Naive thymus-derived CD8-positive, alpha-beta T cell (primary cell): ENCODE results near the gene C1orf87. TPM values are rescaled to one million over a fixed set of nuclear protein-coding genes. Genes with fewer than 3 reads are reported as not detected.

Source experiments
- ATAC-seq, 2 donors: fragments of 150-1000 bp; cut with Tn5 transposase in 1 of 2; sonication (Bioruptor Pico), chemical (Tn5 transposase) in 1 of 2; 1 replicate in 1 of 2; 2 replicates in 1 of 2; pipeline ENCODE4 v1.10.0; 2021; ENCODE audit warnings: mild to moderate bottlenecking in 2 of 2, moderate library complexity in 2 of 2
- POLR2A ChIA-PET: fragments of 350-600 bp; sonication (Branson Sonifier 250); formaldehyde crosslinking; loops from one replicate; lab custom pipeline; 2021; ENCODE audit warnings: antibody characterized with exemption; lab: Charles Lee
- DNase-seq, 10 donors: peaks; one replicate each; pipeline versions ENCODE4 v3.0.0 to v3.0.0-alpha.2; 2020 to 2022
- H3K27ac Mint-ChIP-seq, 10 donors: one replicate each; pipeline ENCODE4 v1.8.0; 2020 to 2022; ENCODE audit warnings: mild to moderate bottlenecking in 10 of 10, mixed read lengths in 10 of 10, moderate library complexity in 4 of 10, inconsistent platforms in 1 of 10
- H3K27me3 Mint-ChIP-seq, 5 donors: one replicate each; pipeline ENCODE4 v1.8.0; 2021 to 2022; ENCODE audit warnings: mixed read lengths in 5 of 5
- H3K36me3 Mint-ChIP-seq, 3 donors: one replicate each; pipeline ENCODE4 v1.8.0; 2020 to 2022; ENCODE audit warnings: mixed read lengths in 3 of 3, mild to moderate bottlenecking in 2 of 3, inconsistent platforms in 1 of 3
- H3K4me1 Mint-ChIP-seq, 4 donors: one replicate each; pipeline ENCODE4 v1.8.0; 2021 to 2022; ENCODE audit warnings: mixed read lengths in 4 of 4
- H3K4me3 Mint-ChIP-seq, 10 donors: one replicate each; pipeline ENCODE4 v1.8.0; 2020 to 2022; ENCODE audit warnings: mild to moderate bottlenecking in 10 of 10, mixed read lengths in 10 of 10, moderate library complexity in 6 of 10, inconsistent platforms in 1 of 10
- H3K9me3 Mint-ChIP-seq, 9 donors: one replicate each; pipeline ENCODE4 v1.8.0; 2020 to 2022; ENCODE audit warnings: mixed read lengths in 9 of 9, mild to moderate bottlenecking in 3 of 9, inconsistent platforms in 1 of 9, moderate library complexity in 1 of 9
- polyA plus RNA-seq, 3 donors: library from polyadenylated mRNA; unstranded; fragments of 300-500 nt; fragmentation: Illumina TruSeq; gene quantifications; one replicate each; pipeline ENCODE4 v1.2.3, GENCODE V29; 2021
- total RNA-seq, 8 experiments: library from RNA in 2 of 8; stranded (reverse) in 2 of 8; gene quantifications; one replicate each; pipeline ENCODE4 v1.2.3 and lab custom pipeline; 2021 to 2026

C1orf87 gene
- total and polyA plus RNA-seq, 5 experiments from 2014 or later = not detected

- H3K27me3 Mint-ChIP-seq = peaks cover 2 to 19% (median 5%) of the 10 kb centered on the region in 5 donors
- POLR2A ChIA-PET = no interaction called here
- H3K36me3 Mint-ChIP-seq = peaks cover 0 to 25% (median 0%) of the 10 kb centered on the region in 3 donors
- no peak for ATAC-seq
- peaks cover 0 to 30% (median 12%) of the 10 kb centered on the region in 9 donors for H3K9me3 Mint-ChIP-seq
- no peak overlapping the region for H3K4me3 Mint-ChIP-seq
- DNase-seq = no peak
- no peaks in the 10 kb centered on the region for H3K4me1 Mint-ChIP-seq
- H3K27ac Mint-ChIP-seq = no peak overlapping the region
Measured at GRCh38 chr1:60052601-60053000, 21.0 kb downstream of the C1orf87 start.

- no peak for DNase-seq
- ATAC-seq = no peak
- Mint-ChIP-seq H3K4me3 (no peak overlapping the region), H3K27me3 (peaks cover 2 to 19% (median 5%) of the 10 kb centered on the region in 5 donors), H3K9me3 (peaks cover 0 to 30% (median 12%) of the 10 kb centered on the region in 9 donors), H3K4me1 (no peaks in the 10 kb centered on the region), H3K36me3 (peaks cover 0 to 25% (median 0%) of the 10 kb centered on the region in 3 donors), H3K27ac (no peak overlapping the region)
- POLR2A ChIA-PET = no interaction called here
Measured at GRCh38 chr1:60051191-60051590, 22.4 kb downstream of the C1orf87 start.

- POLR2A ChIA-PET = no interaction called here
- Mint-ChIP-seq H3K4me1 (no peaks in the 10 kb centered on the region), H3K36me3 (peaks cover 0 to 25% (median 0%) of the 10 kb centered on the region in 3 donors), H3K27ac (no peak overlapping the region), H3K4me3 (no peak overlapping the region), H3K9me3 (peaks cover 0 to 30% (median 12%) of the 10 kb centered on the region in 9 donors), H3K27me3 (peaks cover 0 to 19% (median 5%) of the 10 kb centered on the region in 5 donors)
- ATAC-seq = no peak
- no peak for DNase-seq
Measured at GRCh38 chr1:60049188-60049587, 24.4 kb downstream of the C1orf87 start.

GRCh38 chr1:60044881-60045280, 28.7 kb downstream of the C1orf87 start:
- no peak overlapping the region for H3K4me3 Mint-ChIP-seq
- H3K36me3 Mint-ChIP-seq = peaks cover 0 to 6% (median 0%) of the 10 kb centered on the region in 3 donors
- no peak for DNase-seq
- no peak for ATAC-seq
- H3K9me3 Mint-ChIP-seq = peaks cover 0 to 10% (median 4%) of the 10 kb centered on the region in 9 donors
- no peak overlapping the region for H3K27ac Mint-ChIP-seq
- peaks cover 0 to 3% (median 2%) of the 10 kb centered on the region in 5 donors for H3K27me3 Mint-ChIP-seq
- POLR2A ChIA-PET = no interaction called here
- no peaks in the 10 kb centered on the region for H3K4me1 Mint-ChIP-seq

- H3K4me1 Mint-ChIP-seq = no peaks in the 10 kb centered on the region
- H3K4me3 Mint-ChIP-seq = no peak overlapping the region
- H3K36me3 Mint-ChIP-seq = no peaks in the 10 kb centered on the region
- DNase-seq (no peak), ATAC-seq (no peak)
- no peaks in the 10 kb centered on the region for H3K9me3 Mint-ChIP-seq
- H3K27me3 Mint-ChIP-seq = peaks cover 0 to 3% (median 0%) of the 10 kb centered on the region in 5 donors
- POLR2A ChIA-PET = no interaction called here
- H3K27ac Mint-ChIP-seq = no peak overlapping the region
Measured at GRCh38 chr1:60041783-60042182, 31.8 kb downstream of the C1orf87 start.

GRCh38 chr1:60037669-60038068, 35.9 kb downstream of the C1orf87 start:
- Mint-ChIP-seq H3K4me1 (no peaks in the 10 kb centered on the region), H3K27me3 (peaks cover 0 to 8% (median 0%) of the 10 kb centered on the region in 5 donors), H3K36me3 (no peaks in the 10 kb centered on the region), H3K27ac (no peak overlapping the region), H3K9me3 (no peaks in the 10 kb centered on the region), H3K4me3 (no peak overlapping the region)
- POLR2A ChIA-PET = no interaction called here
- DNase-seq = no peak
- no peak for ATAC-seq

GRCh38 chr1:60036856-60037460, 36.6 kb downstream of the C1orf87 start:
- no peaks in the 10 kb centered on the region for H3K4me1 Mint-ChIP-seq
- no peaks in the 10 kb centered on the region for H3K36me3 Mint-ChIP-seq
- no peak overlapping the region for H3K27ac Mint-ChIP-seq
- POLR2A ChIA-PET = no interaction called here
- H3K9me3 Mint-ChIP-seq = no peaks in the 10 kb centered on the region
- no peak for DNase-seq
- H3K4me3 Mint-ChIP-seq = no peak overlapping the region
- H3K27me3 Mint-ChIP-seq = peaks cover 0 to 8% (median 0%) of the 10 kb centered on the region in 5 donors
- no peak for ATAC-seq

GRCh38 chr1:60035921-60036320, 37.6 kb downstream of the C1orf87 start:
- DNase-seq = no peak
- no peaks in the 10 kb centered on the region for H3K4me1 Mint-ChIP-seq
- no peaks in the 10 kb centered on the region for H3K9me3 Mint-ChIP-seq
- no peak for ATAC-seq
- H3K27me3 Mint-ChIP-seq = peaks cover 0 to 8% (median 0%) of the 10 kb centered on the region in 5 donors
- H3K36me3 Mint-ChIP-seq = no peaks in the 10 kb centered on the region
- POLR2A ChIA-PET = no interaction called here
- no peak overlapping the region for H3K4me3 Mint-ChIP-seq
- no peak overlapping the region for H3K27ac Mint-ChIP-seq

GRCh38 chr1:60034999-60035398, 38.6 kb downstream of the C1orf87 start:
- H3K27ac Mint-ChIP-seq = no peak overlapping the region
- POLR2A ChIA-PET = no interaction called here
- DNase-seq = no peak

GRCh38 chr1:60033066-60033465, 40.5 kb downstream of the C1orf87 start:
- DNase-seq (no peak), ATAC-seq (no peak)
- no peak overlapping the region for H3K4me3 Mint-ChIP-seq
- H3K9me3 Mint-ChIP-seq = no peaks in the 10 kb centered on the region
- POLR2A ChIA-PET = no interaction called here
- H3K27ac Mint-ChIP-seq = no peak overlapping the region
- no peaks in the 10 kb centered on the region for H3K36me3 Mint-ChIP-seq
- no peaks in the 10 kb centered on the region for H3K4me1 Mint-ChIP-seq
- H3K27me3 Mint-ChIP-seq = peaks cover 7 to 16% (median 11%) of the 10 kb centered on the region in 5 donors

More at GRCh38 chr1:60034999-60035398, 38.6 kb downstream of the C1orf87 start:
- H3K36me3 Mint-ChIP-seq = no peaks in the 10 kb centered on the region
- H3K4me3 Mint-ChIP-seq = no peak overlapping the region
- H3K9me3 Mint-ChIP-seq = no peaks in the 10 kb centered on the region
- no peak for ATAC-seq
- peaks cover 0 to 5% (median under 1%) of the 10 kb centered on the region in 5 donors for H3K27me3 Mint-ChIP-seq
- no peaks in the 10 kb centered on the region for H3K4me1 Mint-ChIP-seq

- ATAC-seq (no peak), DNase-seq (no peak)
- Mint-ChIP-seq H3K9me3 (no peaks in the 10 kb centered on the region), H3K36me3 (no peaks in the 10 kb centered on the region), H3K4me1 (no peaks in the 10 kb centered on the region), H3K4me3 (no peak overlapping the region), H3K27me3 (peaks cover 10 to 28% (median 14%) of the 10 kb centered on the region in 5 donors), H3K27ac (no peak overlapping the region)
- POLR2A ChIA-PET = no interaction called here
Measured at GRCh38 chr1:60031146-60031545, 42.4 kb downstream of the C1orf87 start.

GRCh38 chr1:60025552-60025951, 48.0 kb downstream of the C1orf87 start:
- ATAC-seq = no peak
- POLR2A ChIA-PET = no interaction called here
- peaks cover 14 to 34% (median 16%) of the 10 kb centered on the region in 5 donors for H3K27me3 Mint-ChIP-seq

GRCh38 chr1:60017508-60018205, 55.9 kb downstream of the C1orf87 start:
- H3K4me1 Mint-ChIP-seq = no peaks in the 10 kb centered on the region

More at GRCh38 chr1:60025552-60025951, 48.0 kb downstream of the C1orf87 start:
- no peaks in the 10 kb centered on the region for H3K4me1 Mint-ChIP-seq
- no peak overlapping the region for H3K4me3 Mint-ChIP-seq
- peaks cover 0 to 6% (median 0%) of the 10 kb centered on the region in 9 donors for H3K9me3 Mint-ChIP-seq
- no peak overlapping the region for H3K27ac Mint-ChIP-seq
- no peaks in the 10 kb centered on the region for H3K36me3 Mint-ChIP-seq
- DNase-seq = no peak

More at GRCh38 chr1:60017508-60018205, 55.9 kb downstream of the C1orf87 start:
- Mint-ChIP-seq H3K27ac (no peak overlapping the region), H3K9me3 (peaks cover 0 to 17% (median 8%) of the 10 kb centered on the region in 9 donors), H3K27me3 (peaks cover 4 to 24% (median 8%) of the 10 kb centered on the region in 5 donors), H3K4me3 (no peak overlapping the region), H3K36me3 (peaks cover 0 to 4% (median 0%) of the 10 kb centered on the region in 3 donors)
- DNase-seq = no peak
- POLR2A ChIA-PET = no interaction called here
- ATAC-seq = no peak
